SU-DHL-6 (cell line): ENCODE data around the gene EDA.

Experiments used
- H2AFZ ChIP-seq: fragments of 200-600 bp; sonication (generic); 2 replicates; pipeline ENCODE4 v1.6.1; 2014; ENCODE audit warnings: low read depth, mild to moderate bottlenecking, moderate library complexity, mixed read lengths, antibody characterized with exemption, low read length; ENCODE audit not compliant: severe bottlenecking
- H3F3A ChIP-seq: fragments of 200-600 bp; shearing (Covaris generic); 2 replicates; pipeline ENCODE4 v1.6.0; 2016; ENCODE audit warnings: antibody characterized with exemption, mild to moderate bottlenecking; ENCODE audit not compliant: insufficient read depth
- H3K27ac ChIP-seq: fragments of 200-600 bp; sonication (generic); 2 replicates; pipeline ENCODE4 v1.5.1; 2016; ENCODE audit warnings: low read depth, mild to moderate bottlenecking, low read length, moderate library complexity, mixed read lengths
- H3K27me3 ChIP-seq: fragments of 200-600 bp; sonication (generic), shearing (Covaris generic); 2 replicates; pipeline ENCODE4 v1.6.0; 2014; ENCODE audit warnings: mild to moderate bottlenecking, low read length
- H3K36me3 ChIP-seq: fragments of 200-600 bp; sonication (generic); 2 replicates; pipeline ENCODE4 v1.6.1; 2014; ENCODE audit warnings: mild to moderate bottlenecking, low read length, mixed read lengths
- H3K4me2 ChIP-seq: fragments of 300-600, 200-600 bp; shearing (Covaris generic), sonication (generic); 2 replicates; pipeline ENCODE4 v1.6.0; 2014; ENCODE audit warnings: low read length, low read depth, mild to moderate bottlenecking; ENCODE audit not compliant: poor library complexity, severe bottlenecking
- H3K4me3 ChIP-seq: fragments of 200-600 bp; sonication (generic); 2 replicates; pipeline ENCODE4 v1.5.1; 2014; ENCODE audit warnings: antibody characterized with exemption, low read length, mild to moderate bottlenecking, mixed read lengths; ENCODE audit not compliant: insufficient read depth, poor library complexity, severe bottlenecking
- H3K79me2 ChIP-seq: fragments of 200-600 bp; sonication (generic); 2 replicates; pipeline ENCODE4 v1.6.1; 2014; ENCODE audit warnings: mild to moderate bottlenecking, low read length, moderate library complexity; ENCODE audit not compliant: insufficient read depth
- H3K9ac ChIP-seq: fragments of 200-600 bp; sonication (generic); 2 replicates; pipeline ENCODE4 v1.7.0; 2014; ENCODE audit warnings: mild to moderate bottlenecking, low read length
- H3K9me2 ChIP-seq: fragments of 200-600 bp; sonication (generic); replicated peaks from 2 replicates; pipeline ENCODE4 v1.6.1; 2014; ENCODE audit warnings: low read length; ENCODE audit not compliant: insufficient read depth
- H3K9me3 ChIP-seq: fragments of 200-600 bp; sonication (generic); 2 replicates; pipeline ENCODE4 v1.6.1; 2014; ENCODE audit warnings: low read length, mixed read lengths; ENCODE audit not compliant: insufficient read depth
- H4K20me1 ChIP-seq: fragments of 200-600 bp; sonication (generic); 2 replicates; pipeline ENCODE4 v1.6.1; 2014; ENCODE audit warnings: low read depth, mild to moderate bottlenecking, antibody characterized with exemption, low read length, moderate library complexity, mixed read lengths
- EZH2phosphoT487 ChIP-seq: fragments of 200-600 bp; sonication (generic), shearing (Covaris generic); conservative IDR thresholded peaks from 2 replicates; pipeline ENCODE4 v1.6.1; 2018; ENCODE audit warnings: mild to moderate bottlenecking, antibody characterized with exemption, low read length, moderate library complexity, mixed read lengths
- TF ChIP-seq, protein P1 (sequence below): fragments of 200-600 bp; sonication (generic); IDR thresholded peaks from one replicate; pipeline ENCODE4 v1.5.1; 2017; ENCODE audit warnings: antibody characterized with exemption, mild to moderate bottlenecking, low read length, moderate library complexity; ENCODE audit not compliant: insufficient read depth, poor library complexity, severe bottlenecking

Gene EDA

DNA sequence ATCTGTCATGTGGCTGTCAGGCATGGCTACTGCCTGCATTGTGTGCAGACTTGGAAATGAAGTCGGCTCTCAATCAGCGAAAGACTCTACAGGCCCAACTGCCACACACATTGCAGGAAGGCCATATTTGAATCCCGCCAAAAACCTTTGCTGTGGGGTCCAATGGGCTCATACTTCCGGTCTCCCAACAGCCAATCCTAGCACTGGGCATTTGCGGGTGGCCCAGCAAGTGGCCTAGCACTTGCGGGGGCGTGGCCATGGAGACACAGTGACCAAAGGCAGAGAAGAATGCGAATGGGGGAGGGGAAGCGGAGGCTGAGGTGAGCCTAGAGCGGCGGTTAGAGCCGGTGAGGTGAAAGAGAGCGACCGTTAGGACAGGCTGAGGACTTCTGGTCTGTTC is 446.2 kb downstream of the EDA start, which contains the start of gene OTUD6A:
Gene OTUD6A, plus strand, starts transcription at position 382 of the 400 bp plus-strand sequence. CDS start 68 bp downstream, outside the sequence.
- Histone ChIP-seq H3K4me3 (no peak within 1 kb of the TSS), H3F3A (no peaks in the 10 kb centered on the region), H3K27ac (no peak within 1 kb of the TSS), H3K27me3 (no peaks in the 10 kb centered on the region), H3K36me3 (no peaks in the 10 kb centered on the region), H2AFZ (no peak within 1 kb of the TSS), H3K9me2 (no peaks in the 10 kb centered on the region), H3K9me3 (no peaks in the 10 kb centered on the region), H4K20me1 (no peaks in the 10 kb centered on the region), H3K4me2 (no peak within 1 kb of the TSS), H3K79me2 (no peaks in the 10 kb centered on the region), H3K9ac (no peak within 1 kb of the TSS)
- TF ChIP-seq EZH2phosphoT487, result no peak

GRCh38 chrX:70062961-70063550 is 447.1 kb downstream of the EDA start:
- no peak overlapping the region for H3K27ac ChIP-seq

GRCh38 chrX:70066646-70067045 is 450.7 kb downstream of the EDA start:
- Histone ChIP-seq H4K20me1 (no peaks in the 10 kb centered on the region), H3K9me3 (no peaks in the 10 kb centered on the region), H3K79me2 (no peaks in the 10 kb centered on the region), H3K9ac (no peak overlapping the region), H2AFZ (no peak overlapping the region), H3K4me2 (no peak overlapping the region), H3K27ac (no peak overlapping the region), H3K4me3 (no peak overlapping the region), H3F3A (no peaks in the 10 kb centered on the region), H3K9me2 (no peaks in the 10 kb centered on the region), H3K27me3 (no peaks in the 10 kb centered on the region), H3K36me3 (no peaks in the 10 kb centered on the region)
- no peak for TF ChIP-seq EZH2phosphoT487
- TF ChIP-seq, protein P1, sequence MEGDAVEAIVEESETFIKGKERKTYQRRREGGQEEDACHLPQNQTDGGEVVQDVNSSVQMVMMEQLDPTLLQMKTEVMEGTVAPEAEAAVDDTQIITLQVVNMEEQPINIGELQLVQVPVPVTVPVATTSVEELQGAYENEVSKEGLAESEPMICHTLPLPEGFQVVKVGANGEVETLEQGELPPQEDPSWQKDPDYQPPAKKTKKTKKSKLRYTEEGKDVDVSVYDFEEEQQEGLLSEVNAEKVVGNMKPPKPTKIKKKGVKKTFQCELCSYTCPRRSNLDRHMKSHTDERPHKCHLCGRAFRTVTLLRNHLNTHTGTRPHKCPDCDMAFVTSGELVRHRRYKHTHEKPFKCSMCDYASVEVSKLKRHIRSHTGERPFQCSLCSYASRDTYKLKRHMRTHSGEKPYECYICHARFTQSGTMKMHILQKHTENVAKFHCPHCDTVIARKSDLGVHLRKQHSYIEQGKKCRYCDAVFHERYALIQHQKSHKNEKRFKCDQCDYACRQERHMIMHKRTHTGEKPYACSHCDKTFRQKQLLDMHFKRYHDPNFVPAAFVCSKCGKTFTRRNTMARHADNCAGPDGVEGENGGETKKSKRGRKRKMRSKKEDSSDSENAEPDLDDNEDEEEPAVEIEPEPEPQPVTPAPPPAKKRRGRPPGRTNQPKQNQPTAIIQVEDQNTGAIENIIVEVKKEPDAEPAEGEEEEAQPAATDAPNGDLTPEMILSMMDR, result no peak

More at GRCh38 chrX:70062961-70063550, 447.1 kb downstream of the EDA start:
- Histone ChIP-seq H3K79me2 (no peaks in the 10 kb centered on the region), H2AFZ (no peak overlapping the region), H3K9me2 (no peaks in the 10 kb centered on the region), H3K4me2 (no peak overlapping the region), H3F3A (no peaks in the 10 kb centered on the region), H3K4me3 (no peak overlapping the region), H3K9me3 (no peaks in the 10 kb centered on the region), H3K36me3 (no peaks in the 10 kb centered on the region), H3K9ac (no peak overlapping the region), H3K27me3 (no peaks in the 10 kb centered on the region), H4K20me1 (no peaks in the 10 kb centered on the region)
- no peak for TF ChIP-seq EZH2phosphoT487
- TF ChIP-seq, protein P1, result no peak

DNA sequence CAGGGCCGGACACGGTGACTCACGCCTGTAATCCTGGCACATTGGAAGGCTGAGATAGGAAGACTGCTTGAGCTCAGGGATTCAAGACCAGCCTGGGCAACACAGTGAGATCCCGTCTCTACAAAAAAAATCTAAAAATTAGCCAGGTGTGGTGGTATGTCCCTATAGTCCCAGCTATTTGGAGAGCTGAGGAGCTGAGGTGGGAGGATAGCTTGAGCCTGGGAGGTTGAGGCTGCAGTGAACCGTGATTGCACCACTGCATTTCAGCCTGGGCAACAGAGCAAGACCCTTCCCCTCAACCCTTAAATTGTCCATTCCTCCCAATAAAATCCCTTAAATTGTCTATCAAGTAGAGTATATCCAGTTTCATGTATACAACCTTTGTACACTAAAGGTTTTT is 463.4 kb downstream of the EDA start:
- no peak overlapping the region for H3K9ac ChIP-seq
- no peaks in the 10 kb centered on the region for H3K36me3 ChIP-seq
- H3K79me2 ChIP-seq, result no peaks in the 10 kb centered on the region
- no peak overlapping the region for H3K27ac ChIP-seq
- no peak overlapping the region for H2AFZ ChIP-seq
- H3K9me2 ChIP-seq, result no peaks in the 10 kb centered on the region
- H3K27me3 ChIP-seq, result no peaks in the 10 kb centered on the region
- H3K4me3 ChIP-seq, result no peak overlapping the region
- TF ChIP-seq, protein P1, result no peak
- TF ChIP-seq EZH2phosphoT487, result no peak
- no peaks in the 10 kb centered on the region for H3F3A ChIP-seq
- no peaks in the 10 kb centered on the region for H3K9me3 ChIP-seq
- H4K20me1 ChIP-seq, result no peaks in the 10 kb centered on the region
- no peak overlapping the region for H3K4me2 ChIP-seq
